Stimulated activated CD8-positive, alpha-beta memory T cell treated with anti-CD3 and anti-CD28 coated beads, Interleukin-7, amount 100 ng/mL, for 4 hours (primary cell): ENCODE measurements around the gene KLHL30.

Source experiments
- DNase-seq, 2 donors: peaks; one replicate each; pipeline ENCODE4 v3.0.0-alpha.2; 2020; ENCODE audit warnings: low read depth in 2 of 2

The KLHL30 gene

DNA sequence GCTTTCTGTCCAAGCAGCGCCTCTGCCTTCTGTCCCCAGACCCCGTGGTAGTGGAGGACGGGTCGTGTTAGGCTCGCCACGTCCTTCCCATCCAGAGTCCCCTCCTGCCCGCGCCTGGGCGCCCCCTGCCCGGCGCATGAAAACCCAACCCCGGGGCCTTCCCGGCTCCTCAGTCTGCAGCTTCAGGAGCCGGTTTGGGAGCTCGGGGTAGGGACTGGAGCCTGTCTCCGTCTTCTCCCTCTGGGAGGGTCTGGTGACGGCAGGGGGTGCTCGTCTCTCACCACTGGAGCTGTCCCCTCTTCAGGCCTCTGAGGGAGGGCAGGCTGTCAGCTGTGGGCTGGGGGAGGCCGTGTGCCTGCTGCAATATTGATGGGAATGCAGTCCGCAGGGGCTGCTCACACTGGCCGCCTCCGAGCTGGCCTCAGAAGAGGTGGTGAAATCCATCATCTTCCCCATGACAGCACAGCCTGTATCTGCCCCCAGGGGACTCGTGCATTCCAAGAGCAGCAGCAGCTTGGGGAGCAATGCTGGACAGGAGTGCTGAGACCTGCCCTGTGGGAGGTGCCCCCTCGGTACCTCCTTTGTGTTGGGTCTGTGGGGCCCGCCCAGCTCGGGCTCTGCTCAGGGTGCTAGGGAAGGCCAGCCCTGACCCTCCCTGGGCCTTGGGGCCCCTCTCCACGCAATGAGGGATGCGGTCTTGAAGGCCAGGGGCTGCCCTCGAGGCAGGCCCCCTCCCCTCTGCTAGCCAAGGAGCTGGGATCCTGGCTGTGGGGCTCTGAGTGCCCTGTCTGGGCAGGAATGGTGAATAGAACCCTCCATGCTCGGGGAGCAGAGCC, 17.8 kb upstream of the KLHL30 start:
- no peak for DNase-seq

GRCh38 chr2:238121511-238122286, 16.8 kb upstream of the KLHL30 start:
- no peak for DNase-seq

GRCh38 chr2:238122287-238123217, 15.9 kb upstream of the KLHL30 start:
- no peak for DNase-seq

- no peak for DNase-seq
Measured at GRCh38 chr2:238123218-238123971, 15.1 kb upstream of the KLHL30 start.

DNA sequence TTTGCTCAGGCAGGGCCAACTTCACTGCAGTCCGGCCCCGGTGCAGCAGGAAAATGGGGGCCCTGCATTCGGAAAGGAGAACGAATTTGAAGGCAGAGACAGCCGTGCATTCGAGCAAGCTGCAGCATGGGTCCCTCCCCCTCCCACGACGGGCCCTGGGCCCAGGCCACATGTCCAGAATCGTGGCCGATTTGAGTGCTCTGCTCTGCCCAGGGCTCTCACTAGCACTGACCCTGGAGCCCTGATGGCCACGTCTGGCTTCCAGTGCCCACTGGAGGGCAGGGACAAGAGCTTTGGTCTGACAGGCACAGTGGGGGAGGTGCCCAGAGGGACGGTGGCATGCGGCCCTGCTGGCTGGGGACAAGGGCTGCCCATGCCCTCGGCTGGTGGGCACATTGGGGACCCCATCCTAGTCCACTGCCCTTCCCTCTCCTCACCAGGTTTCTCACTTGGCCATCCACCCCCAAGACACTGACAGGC, 14.4 kb upstream of the KLHL30 start:
- DNase-seq, result no peak

GRCh38 chr2:238124488-238125126, 13.9 kb upstream of the KLHL30 start:
- DNase-seq, result no peak

GRCh38 chr2:238125127-238125885, 13.2 kb upstream of the KLHL30 start:
- no peak for DNase-seq

- no peak for DNase-seq
Measured at GRCh38 chr2:238126338-238126737, 12.1 kb upstream of the KLHL30 start.

- no peak for DNase-seq
Measured at GRCh38 chr2:238126775-238127164, 11.7 kb upstream of the KLHL30 start.

DNA sequence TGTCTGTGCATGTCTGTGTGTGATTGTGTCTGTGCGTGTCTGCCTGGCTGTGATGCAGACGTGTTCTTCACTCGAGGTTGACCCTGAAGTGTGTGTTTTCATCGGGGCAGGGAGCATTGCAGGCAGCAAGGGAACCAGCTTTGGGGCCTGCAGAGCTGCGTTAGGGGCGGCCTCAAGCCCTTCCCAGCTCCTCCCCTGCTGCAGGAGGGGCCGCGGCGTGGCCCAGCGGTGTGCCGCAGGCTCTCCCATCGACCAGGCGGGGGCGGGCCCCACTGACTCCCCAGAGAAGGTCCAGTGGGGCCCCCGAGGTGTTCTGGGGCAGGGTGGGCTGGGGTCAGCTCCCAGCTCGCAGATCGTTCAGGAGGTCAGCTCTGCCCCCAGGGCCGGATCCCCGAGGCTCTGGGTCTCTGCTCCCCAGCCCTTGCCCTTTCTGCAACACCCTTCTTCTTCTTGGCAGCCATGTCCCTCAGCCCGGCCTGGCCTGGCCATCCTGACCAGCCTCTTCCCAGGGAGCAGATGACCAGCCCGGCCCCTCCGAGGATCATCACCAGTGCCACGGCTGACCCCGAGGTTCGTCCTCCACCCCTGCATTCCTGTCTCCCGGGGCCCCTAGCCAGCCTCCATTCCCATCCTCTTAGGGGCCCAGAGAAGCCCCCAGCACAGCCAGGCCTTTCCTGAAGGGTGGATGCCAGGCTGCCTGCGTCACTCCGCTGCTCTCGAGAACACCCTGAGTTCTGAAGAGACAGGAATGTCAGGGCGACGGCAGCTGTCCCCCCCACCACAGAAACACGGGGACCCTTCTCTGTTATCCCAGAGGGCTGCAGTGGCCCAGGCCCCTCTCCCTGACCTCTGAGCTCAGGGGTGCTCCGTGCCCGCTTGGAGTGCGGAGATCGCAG, 11.1 kb upstream of the KLHL30 start:
- no peak for DNase-seq

GRCh38 chr2:238128061-238128440, 10.4 kb upstream of the KLHL30 start:
- no peak for DNase-seq

GRCh38 chr2:238128534-238129001, 9.9 kb upstream of the KLHL30 start:
- DNase-seq, result no peak

DNA sequence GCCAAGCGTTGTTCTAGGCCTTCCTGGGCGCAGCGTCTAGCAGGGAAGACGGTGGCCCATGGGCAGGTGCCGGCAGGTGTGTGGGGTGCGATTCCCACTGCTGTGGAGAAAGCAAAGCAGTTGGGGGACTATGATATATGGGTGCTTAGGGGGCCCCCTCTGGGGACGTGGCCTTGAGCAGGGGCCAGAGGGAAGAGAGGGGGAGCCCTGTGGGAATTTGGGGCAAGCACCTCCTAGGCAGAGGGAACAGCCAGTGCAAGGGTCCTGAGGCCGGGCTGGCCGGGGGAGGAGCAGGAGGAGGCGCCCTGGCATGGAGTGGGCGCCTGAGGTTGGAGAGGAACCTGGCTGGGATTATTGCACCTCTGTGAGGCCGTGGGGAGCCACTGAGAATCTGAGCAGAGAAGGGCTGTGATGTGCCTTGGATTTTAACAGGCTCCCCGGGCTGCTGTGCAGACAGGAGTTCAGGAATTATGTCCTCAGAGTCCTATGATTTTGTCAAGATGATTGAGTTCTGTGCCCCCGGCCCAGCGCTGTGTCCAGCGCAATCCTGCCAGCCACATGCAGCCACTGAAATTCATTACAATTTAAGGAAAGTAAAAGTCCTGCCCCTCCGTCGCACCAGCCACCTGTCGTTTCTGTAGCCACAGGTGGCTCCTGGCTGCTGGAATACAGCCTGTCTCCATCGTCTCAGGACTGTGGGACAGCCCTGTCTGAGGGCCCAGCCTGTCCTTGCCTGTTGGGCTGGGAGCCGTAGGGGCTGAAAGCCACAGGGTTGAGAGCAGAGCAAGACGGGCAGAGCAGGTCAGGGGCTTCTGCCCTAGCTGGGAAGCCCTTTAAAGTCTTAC, 9.1 kb upstream of the KLHL30 start:
- DNase-seq, result no peak

- no peak for DNase-seq
Measured at GRCh38 chr2:238130111-238130695, 8.3 kb upstream of the KLHL30 start.

GRCh38 chr2:238130696-238131628, 7.5 kb upstream of the KLHL30 start:
- no peak for DNase-seq

DNA sequence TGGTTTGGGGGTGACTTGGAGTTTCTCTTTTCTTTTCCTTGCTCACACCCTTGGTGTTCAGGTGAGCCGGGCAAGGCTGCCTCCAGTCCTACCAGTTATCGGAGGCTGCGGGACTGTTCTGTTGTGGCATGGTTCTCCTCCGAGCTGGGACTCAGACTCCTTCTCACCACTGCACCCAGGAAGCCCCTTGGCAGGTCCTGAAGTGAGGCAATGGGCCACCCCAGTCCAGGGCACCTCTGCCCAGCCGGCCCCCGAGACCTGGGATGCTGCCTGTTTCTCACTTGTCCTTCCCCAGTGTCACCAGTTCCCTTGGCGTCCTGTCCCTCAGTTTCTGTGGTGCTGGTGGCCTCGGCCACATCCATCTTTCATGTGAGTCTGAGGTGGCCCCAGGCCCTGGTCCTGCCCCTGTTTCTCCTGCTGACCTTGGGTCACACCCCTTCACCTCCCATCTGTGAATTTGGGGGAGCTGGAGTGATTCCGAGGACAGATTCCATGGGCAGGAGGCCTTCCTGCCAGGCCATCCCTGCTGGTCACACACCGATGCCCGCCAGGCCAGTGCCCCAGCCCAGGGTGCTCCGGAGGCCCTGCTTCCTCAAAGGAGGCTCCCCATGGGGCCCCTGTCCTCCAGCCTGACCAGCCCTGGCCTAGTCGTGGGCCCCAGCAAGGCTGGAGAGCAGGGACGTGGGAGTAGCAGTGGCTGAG, 6.6 kb upstream of the KLHL30 start:
- DNase-seq, result no peak
